T-helper 17 cell (primary cell): Measurements from ENCODE around the gene RALB. TPM values are rescaled to one million over a fixed set of nuclear protein-coding genes. Genes with fewer than 3 reads are reported as not detected.

Experiments
- ATAC-seq: fragments of 150-1000 bp; cut with Tn5 transposase; 2 replicates; pipeline ENCODE4 v1.10.0; 2021; ENCODE audit warnings: mild to moderate bottlenecking, moderate library complexity
- DNase-seq, 3 donors: peaks; one replicate each; pipeline versions ENCODE4 v3.0.0 to v3.0.0-alpha.2; 2020 to 2021
- H3K9me3 ChIP-seq: one replicate; pipeline ENCODE4 v1.7.0; 2013; ENCODE audit warnings: low read length, mild to moderate bottlenecking; ENCODE audit not compliant: control insufficient read depth, poor library complexity, severe bottlenecking
- H3K27ac Mint-ChIP-seq: one replicate; pipeline ENCODE4 v1.8.0; 2022; ENCODE audit warnings: mild to moderate bottlenecking, moderate library complexity, mixed read lengths
- H3K27me3 Mint-ChIP-seq: one replicate; pipeline ENCODE4 v1.8.0; 2022; ENCODE audit warnings: mixed read lengths
- H3K36me3 Mint-ChIP-seq: one replicate; pipeline ENCODE4 v1.8.0; 2022; ENCODE audit warnings: low read depth, mixed read lengths
- H3K4me1 Mint-ChIP-seq: one replicate; pipeline ENCODE4 v1.8.0; 2022; ENCODE audit warnings: mild to moderate bottlenecking, mixed read lengths
- H3K4me3 Mint-ChIP-seq: one replicate; pipeline ENCODE4 v1.8.0; 2022; ENCODE audit warnings: mild to moderate bottlenecking, moderate library complexity, mixed read lengths
- total RNA-seq, 4 donors: library from RNA in 2 of 4; stranded (reverse) in 2 of 4; gene quantifications; one replicate each; pipeline ENCODE4 v1.2.3 and lab custom pipeline; 2022 to 2026

The RALB gene
- total RNA-seq, 2 donors from 2014 or later = 17.5 to 20.2 TPM

DNA sequence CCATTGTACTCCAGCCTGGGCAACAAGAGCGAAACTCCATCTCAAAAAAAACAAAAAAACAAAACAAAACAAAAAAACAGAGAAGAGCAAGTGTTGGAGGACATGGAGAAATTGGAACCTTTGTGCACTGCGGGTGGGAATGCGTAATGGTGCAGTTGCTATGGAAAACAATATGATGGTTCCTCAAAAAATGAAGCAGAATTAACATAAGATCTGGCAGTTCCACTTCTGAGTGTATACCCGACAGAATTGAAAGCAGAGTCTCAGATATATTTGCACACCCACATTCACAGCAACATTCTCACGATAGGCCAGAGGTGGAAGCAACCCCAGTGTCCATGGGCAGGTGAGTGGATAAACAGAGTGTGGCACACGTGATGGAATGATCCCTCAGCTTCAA, 11.0 kb upstream of the RALB start:
- Mint-ChIP-seq H3K4me3 (no peak overlapping the region), H3K4me1 (peaks cover 2% of the 10 kb centered on the region), H3K27me3 (peaks cover 13% of the 10 kb centered on the region), H3K36me3 (peaks cover 3% of the 10 kb centered on the region), H3K27ac (no peak overlapping the region)
- DNase-seq = no peak
- H3K9me3 ChIP-seq = no peaks in the 10 kb centered on the region
- ATAC-seq = no peak

DNA sequence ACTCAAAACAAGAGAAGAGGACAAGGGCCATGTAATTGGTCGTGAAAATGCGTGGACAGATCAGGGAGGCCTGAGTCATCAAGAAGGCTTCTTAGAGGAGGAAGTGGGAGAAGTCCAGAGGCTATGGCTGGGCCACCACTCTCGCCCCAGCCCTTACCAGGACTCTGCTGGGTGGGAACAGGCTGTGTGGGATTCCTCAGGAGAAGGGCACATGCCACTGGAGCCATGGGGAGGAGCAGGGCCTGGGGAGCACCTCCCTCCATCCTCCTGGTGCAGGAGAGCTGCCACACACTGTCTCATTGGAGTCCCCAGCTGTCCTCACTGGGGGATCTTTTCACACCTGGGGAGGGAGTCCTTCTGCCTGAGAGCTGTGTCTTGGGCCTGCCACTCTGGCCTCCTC, 9.4 kb upstream of the RALB start:
- Mint-ChIP-seq H3K27me3 (peaks cover 22% of the 10 kb centered on the region), H3K27ac (no peak overlapping the region), H3K4me3 (no peak overlapping the region), H3K36me3 (peaks cover 3% of the 10 kb centered on the region), H3K4me1 (peaks cover 1% of the 10 kb centered on the region)
- DNase-seq (no peak), ATAC-seq (no peak)
- H3K9me3 ChIP-seq = no peaks in the 10 kb centered on the region

DNA sequence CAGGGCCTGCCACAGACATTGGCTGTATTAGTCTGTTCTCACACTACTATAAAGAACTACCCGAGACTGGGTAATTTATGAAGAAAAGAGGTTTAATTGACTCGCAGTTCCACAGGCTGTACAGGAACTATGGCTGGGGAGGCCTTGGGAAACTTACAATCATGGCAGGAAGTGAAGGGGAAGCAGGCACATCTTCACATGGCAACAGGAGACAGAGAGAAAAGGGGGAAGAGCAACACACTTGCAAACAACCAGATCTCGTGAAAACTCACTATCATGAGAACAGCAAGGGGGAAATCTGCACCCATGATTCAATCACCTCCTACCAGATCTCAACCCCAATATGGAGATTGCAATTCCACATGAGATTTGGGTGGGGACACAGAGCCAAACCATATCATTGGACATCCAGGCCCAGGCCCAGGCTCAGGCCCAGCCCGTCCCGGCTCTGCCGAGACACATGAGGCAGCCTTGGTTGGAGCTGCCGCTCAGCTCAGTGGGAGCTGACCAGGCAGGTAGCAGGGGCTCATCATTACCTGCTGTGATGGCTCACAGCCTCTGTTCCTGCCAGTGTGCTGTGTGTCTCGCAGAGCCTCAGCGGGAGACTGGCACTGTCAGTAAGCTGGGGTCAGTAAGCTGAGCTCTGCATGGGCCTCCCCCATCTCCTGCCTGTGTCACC, 8.6 kb upstream of the RALB start:
- Mint-ChIP-seq H3K27me3 (peaks cover 25% of the 10 kb centered on the region), H3K4me3 (no peak overlapping the region), H3K36me3 (peaks cover 3% of the 10 kb centered on the region), H3K27ac (no peak overlapping the region), H3K4me1 (peaks cover 4% of the 10 kb centered on the region)
- ATAC-seq = no peak
- no peak for DNase-seq
- H3K9me3 ChIP-seq = no peaks in the 10 kb centered on the region

DNA sequence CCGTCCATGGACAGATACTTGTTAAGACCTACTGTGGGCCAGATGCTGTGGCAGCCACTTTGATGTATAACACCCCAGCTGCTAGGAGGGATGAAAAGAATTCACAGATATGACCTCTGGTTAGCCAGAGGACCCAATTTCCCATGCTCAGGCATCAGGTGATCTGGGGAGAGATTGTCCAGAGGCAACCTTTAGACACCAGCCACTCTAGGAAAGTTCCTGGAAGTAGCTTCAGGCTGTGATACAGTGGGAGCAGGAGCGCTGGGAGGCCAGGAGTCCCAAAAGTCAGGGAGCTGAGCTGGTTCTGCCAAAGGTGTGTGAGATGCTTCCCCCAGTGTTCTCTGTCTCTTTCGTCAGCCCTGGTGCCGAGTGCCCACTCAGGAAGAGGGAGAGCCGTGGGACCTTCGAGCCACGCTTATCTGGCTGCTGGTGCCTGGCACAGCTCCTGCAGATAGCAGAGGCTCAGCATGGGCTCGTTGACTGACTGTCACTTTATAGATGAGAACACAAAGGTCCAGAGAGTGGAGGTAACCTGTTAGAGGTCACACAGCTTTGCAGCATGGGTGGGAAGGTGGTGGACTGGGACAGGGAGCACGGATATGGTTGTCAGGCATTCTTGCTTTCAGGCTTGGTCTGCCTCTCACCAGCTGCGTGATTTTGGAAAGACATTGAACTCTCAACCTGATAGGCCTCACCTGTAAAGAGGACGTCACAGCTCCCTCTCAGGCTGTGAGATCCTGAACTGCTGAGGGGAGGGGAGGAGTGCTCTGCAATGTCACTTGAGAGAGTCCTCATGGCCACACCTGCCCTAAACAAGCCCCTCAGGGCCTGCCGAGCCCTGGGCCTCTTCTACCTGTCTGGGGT, 7.8 kb upstream of the RALB start:
- no peaks in the 10 kb centered on the region for H3K9me3 ChIP-seq

DNA sequence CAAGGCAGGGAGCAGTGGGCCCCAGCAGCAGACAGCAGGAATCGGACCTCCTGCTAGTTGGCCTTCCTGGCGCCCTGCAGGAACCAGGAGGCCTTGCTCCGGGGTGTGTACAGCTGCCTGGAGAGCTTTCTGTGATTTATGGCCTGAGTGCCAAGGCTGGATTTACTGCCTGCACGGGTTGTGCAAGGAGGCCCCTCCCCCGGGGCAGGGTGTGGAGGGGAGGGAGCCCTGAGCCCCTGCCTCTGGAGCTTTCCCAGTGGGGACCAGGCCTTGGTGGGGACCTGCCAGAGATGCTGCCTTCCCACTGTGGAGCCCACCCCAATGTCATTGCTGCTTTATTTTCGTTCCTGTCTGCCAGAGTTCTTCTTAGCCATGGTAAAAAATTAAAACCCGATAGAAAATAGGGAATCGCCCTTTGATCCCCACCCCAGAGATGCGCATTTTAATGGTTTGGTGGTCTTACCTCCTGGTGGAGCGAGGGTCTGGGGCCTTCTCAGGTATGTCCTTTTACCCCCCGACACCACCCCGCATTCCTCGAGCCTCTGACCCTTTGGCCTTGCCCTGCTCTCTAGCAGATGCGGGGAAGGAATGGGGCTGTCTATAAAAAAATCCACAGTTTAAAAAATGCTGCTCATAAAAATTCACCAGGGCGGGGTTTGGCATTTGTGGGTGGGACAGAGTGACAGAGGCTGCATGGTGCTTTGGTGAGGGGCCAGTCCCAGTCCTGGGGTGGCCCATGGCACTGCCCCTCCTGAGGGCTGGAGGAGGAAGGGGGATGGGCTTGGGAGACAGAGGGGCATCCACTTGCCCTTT, 6.9 kb upstream of the RALB start:
- Mint-ChIP-seq H3K36me3 (peaks cover 3% of the 10 kb centered on the region), H3K27me3 (peaks cover 35% of the 10 kb centered on the region), H3K4me1 (peaks cover 6% of the 10 kb centered on the region), H3K4me3 (no peak overlapping the region), H3K27ac (no peak overlapping the region)
- DNase-seq = no peak
- no peak for ATAC-seq
- no peaks in the 10 kb centered on the region for H3K9me3 ChIP-seq

More for the DNA sequence above, 7.8 kb upstream of the RALB start:
- H3K4me3 Mint-ChIP-seq = no peak overlapping the region
- peaks cover 30% of the 10 kb centered on the region for H3K27me3 Mint-ChIP-seq
- DNase-seq (no peak), ATAC-seq (no peak)
- H3K36me3 Mint-ChIP-seq = peaks cover 3% of the 10 kb centered on the region
- H3K4me1 Mint-ChIP-seq = peaks cover 4% of the 10 kb centered on the region
- H3K27ac Mint-ChIP-seq = no peak overlapping the region

DNA sequence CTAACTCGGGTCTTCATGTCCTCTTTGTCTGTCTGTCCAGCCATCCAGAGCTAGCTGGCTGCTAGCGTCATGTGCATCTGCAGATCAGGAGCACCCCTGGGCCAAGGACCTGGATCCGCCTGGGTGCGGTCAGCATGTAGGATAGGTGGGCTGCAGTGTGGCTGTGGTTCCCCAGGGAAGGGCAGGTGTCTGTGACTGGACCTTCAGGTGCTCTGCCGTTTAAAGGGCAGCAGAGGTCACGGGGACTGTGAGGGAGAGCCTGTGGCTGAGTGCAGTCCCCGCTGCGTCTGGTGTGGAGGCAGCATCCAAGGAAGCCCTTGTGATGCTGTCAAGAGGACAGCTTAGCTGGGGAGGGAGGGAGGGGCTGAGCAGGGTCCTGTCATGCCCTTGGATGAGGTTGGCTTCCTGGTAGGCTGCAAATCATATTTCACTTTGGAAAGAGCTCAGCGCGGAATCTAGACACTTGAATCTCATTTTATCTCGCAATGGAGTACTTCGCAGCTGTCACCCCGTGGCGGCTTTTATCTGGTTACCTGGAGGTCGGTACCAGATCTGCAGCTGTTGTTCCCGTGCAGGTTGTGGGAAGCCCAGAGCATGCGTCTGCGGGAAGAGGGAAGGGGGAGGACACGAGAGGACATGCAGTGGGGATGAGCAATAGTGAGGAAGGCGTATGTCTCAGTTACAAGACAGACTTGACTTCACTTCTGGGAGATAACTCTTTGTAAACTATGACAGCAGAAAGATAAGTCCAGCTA, 5.9 kb upstream of the RALB start:
- no peak for DNase-seq
- H3K9me3 ChIP-seq = no peaks in the 10 kb centered on the region
- Mint-ChIP-seq H3K4me1 (peaks cover 9% of the 10 kb centered on the region), H3K27me3 (peaks cover 35% of the 10 kb centered on the region), H3K27ac (no peak overlapping the region), H3K4me3 (no peak overlapping the region), H3K36me3 (peaks cover 3% of the 10 kb centered on the region)
- ATAC-seq = no peak

DNA sequence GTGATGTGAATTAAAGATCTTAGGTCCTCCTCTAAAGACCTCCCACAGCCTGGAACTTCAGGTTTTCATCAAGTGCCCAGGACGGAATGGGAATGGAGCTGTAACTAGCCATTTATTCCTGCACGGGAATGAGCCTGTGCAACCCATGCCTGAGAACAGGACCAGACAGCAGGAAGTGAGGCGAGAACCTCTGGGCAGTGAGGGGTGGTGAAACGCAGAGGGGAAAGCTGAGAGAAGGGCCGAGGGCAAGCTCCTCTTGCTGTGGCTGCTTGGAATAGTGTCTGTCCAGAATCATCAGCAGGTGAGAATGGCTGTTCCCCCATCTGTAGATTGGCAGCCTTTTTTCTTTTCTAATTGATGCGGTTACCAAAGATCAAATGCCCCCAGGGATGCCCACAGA, 4.8 kb upstream of the RALB start:
- Mint-ChIP-seq H3K27me3 (peaks cover 35% of the 10 kb centered on the region), H3K36me3 (peaks cover 8% of the 10 kb centered on the region), H3K4me1 (peaks cover 19% of the 10 kb centered on the region), H3K27ac (no peak overlapping the region), H3K4me3 (no peak overlapping the region)
- H3K9me3 ChIP-seq = no peaks in the 10 kb centered on the region
- DNase-seq (no peak), ATAC-seq (no peak)

DNA sequence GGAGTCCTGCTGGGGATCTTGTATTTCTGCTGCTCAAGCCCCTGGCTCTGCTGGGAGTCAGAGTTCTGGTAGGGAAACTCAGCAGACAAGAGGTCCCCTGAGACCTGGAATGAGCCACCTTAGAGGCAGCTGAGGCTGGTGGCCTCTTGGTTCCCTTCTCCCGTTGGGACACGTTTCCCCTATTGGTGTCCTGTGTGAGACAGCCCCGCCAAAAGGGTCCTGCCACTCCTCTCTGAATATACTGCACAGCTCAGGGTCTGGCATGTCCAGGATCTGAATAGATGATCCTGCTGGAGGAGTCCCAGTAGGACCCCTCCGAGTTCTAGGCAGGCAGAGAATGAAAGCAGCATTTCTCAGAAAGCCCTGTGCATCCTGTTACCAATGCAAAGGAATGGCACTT, 2.0 kb upstream of the RALB start:
- DNase-seq (no peak), ATAC-seq (no peak)
- no peak overlapping the region for H3K4me3 Mint-ChIP-seq
- H3K36me3 Mint-ChIP-seq = peaks cover 5% of the 10 kb centered on the region
- H3K27me3 Mint-ChIP-seq = peaks cover 35% of the 10 kb centered on the region
- peaks cover 41% of the 10 kb centered on the region for H3K4me1 Mint-ChIP-seq
- no peaks in the 10 kb centered on the region for H3K9me3 ChIP-seq
- no peak overlapping the region for H3K27ac Mint-ChIP-seq

DNA sequence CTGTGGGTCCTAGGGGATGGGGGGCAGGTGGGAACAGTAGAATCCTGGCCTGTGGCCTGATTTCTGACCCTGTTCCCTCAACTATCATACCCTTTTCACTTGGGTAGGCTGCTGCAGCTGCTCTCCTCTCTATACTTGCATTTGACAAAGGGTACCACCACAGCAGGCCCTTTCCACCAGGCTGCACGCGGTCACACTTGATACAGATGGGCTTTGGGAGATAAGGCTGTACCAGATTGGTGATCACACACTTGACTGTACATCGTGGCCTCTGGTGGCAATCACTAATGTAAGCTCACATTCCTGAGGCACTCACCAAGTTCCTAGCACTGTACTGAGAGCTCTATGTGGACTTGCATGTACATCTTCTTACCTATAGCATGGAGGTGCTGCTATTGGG, 1.6 kb upstream of the RALB start:
- Mint-ChIP-seq H3K4me3 (no peak overlapping the region), H3K4me1 (peaks cover 46% of the 10 kb centered on the region), H3K27me3 (peaks cover 34% of the 10 kb centered on the region), H3K27ac (no peak overlapping the region), H3K36me3 (peaks cover 6% of the 10 kb centered on the region)
- no peak for ATAC-seq
- no peak for DNase-seq
- no peaks in the 10 kb centered on the region for H3K9me3 ChIP-seq

DNA sequence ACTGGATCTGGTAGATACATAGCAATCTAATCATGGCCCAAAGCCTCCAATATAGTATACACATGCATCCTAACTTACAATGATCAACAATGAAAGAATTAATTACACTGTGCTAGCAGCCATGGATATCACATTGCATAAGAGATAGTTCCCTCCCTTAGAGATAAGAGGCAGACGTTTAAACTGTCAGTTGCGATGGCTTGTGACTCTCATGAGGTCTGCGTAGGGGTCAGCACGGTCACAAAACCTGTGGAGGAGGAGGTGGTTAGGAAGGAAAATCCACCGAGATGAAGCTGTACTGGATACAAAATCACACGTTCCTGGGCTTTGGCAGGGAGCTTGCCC, 800 bp upstream of the RALB start:
- peaks cover 51% of the 10 kb centered on the region for H3K4me1 Mint-ChIP-seq
- H3K36me3 Mint-ChIP-seq = peaks cover 8% of the 10 kb centered on the region
- peak overlapping the region; percentile 100 for H3K4me3 Mint-ChIP-seq
- peak overlapping the region; percentile 91 for H3K27ac Mint-ChIP-seq
- ATAC-seq = no peak
- H3K27me3 Mint-ChIP-seq = peaks cover 27% of the 10 kb centered on the region
- no peaks in the 10 kb centered on the region for H3K9me3 ChIP-seq
- DNase-seq = no peak

DNA sequence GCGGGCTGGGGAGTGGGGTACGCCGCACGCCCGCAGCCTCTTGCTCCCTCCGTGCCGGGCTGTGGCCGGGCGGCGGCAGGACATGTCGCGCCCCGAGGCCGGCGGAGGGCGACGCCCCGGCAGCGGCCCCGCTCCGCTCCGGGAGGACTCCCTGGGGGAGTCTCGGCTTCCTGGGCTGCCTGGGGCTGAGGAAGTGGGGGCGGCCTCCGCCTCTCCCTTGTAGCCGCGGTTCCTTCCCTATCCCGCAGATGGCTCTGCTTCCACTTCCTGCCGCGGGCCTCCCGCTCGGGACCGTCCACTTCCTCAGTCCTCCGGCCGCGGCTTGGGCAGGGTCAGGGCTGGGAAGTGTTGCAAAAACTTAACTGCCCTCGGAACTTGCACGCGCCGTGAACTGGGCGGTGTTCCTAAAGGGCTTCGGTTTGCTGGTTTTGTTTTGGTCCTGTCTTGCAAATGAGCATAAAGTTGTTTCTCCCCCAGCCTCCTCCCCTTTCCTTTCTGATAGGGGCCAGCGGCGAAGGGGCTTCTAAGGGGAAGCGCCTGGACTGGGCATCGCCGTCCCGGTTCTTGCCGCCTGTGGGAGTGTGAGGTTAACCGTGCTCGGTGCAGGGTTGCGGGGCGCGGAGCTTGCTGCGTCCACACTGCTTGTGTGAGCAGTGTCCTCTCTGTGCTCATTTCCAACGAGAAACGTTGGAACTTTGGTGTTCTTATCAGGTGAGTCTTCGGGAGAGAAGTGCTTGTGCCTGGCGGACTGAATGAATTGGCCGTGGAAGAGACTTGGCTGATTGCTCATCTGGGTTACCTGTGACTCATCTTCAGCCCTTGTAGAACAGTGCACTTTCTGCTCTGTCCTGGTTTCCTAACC, 600 bp downstream of the RALB start:
- H3K9me3 ChIP-seq = no peaks in the 10 kb centered on the region
- Mint-ChIP-seq H3K36me3 (peaks cover 8% of the 10 kb centered on the region), H3K4me1 (peaks cover 58% of the 10 kb centered on the region), H3K27ac (peak overlapping the region; percentile 91), H3K27me3 (peaks cover 15% of the 10 kb centered on the region), H3K4me3 (peak overlapping the region; percentile 100)
- DNase-seq (no peak), ATAC-seq (peak; percentile 35)

DNA sequence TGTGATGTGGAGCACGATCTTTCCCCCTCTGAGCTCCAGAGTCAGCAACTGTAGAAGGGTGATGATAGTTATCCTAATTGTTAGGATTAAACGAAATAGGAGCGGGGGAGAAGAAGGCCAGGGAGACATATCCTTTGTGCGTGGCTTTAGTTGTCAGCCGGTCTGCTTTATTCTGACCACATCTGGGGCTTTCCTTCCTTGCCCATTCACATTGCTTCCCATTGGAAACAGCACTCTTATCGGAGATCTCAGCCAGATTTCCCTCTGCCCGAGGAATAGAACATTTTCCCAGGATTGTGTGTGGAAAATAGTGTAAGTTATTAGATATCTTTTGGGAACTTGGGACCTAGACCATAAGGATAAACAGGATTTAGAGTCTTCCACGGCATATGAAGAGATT, 1.5 kb downstream of the RALB start:
- DNase-seq (no peak), ATAC-seq (no peak)
- no peaks in the 10 kb centered on the region for H3K9me3 ChIP-seq
- peak overlapping the region; percentile 100 for H3K4me3 Mint-ChIP-seq
- peak overlapping the region; percentile 61 for H3K27ac Mint-ChIP-seq
- H3K4me1 Mint-ChIP-seq = peaks cover 59% of the 10 kb centered on the region
- peaks cover 9% of the 10 kb centered on the region for H3K27me3 Mint-ChIP-seq
- H3K36me3 Mint-ChIP-seq = peaks cover 8% of the 10 kb centered on the region
